Body of pancreas (tissue), 4 donors: Measurements from ENCODE around the gene COBLL1. TPM values are rescaled to one million over a fixed set of nuclear protein-coding genes. Genes with fewer than 3 reads are reported as not detected.

Experiments used
- ATAC-seq: fragments of 150-250 bp; one replicate; pipeline ENCODE4 v1.9.1; 2016
- DNase-seq, 4 donors: peaks; one replicate each; pipeline ENCODE4 v3.0.0-alpha.2; 2019
- H3K27ac ChIP-seq, 4 donors: fragments of 200-600 bp; sonication (generic); 1 replicate in 3 of 4; 2 replicates in 1 of 4; pipeline versions ENCODE4 v1.5.1 to v1.6.1; 2016 to 2019; ENCODE audit warnings: mild to moderate bottlenecking in 1 of 4, mixed read lengths in 1 of 4, moderate library complexity in 1 of 4
- H3K27me3 ChIP-seq, 2 donors: fragments of 200-600 bp; sonication (generic); one replicate each; pipeline ENCODE4 v1.6.0; 2016; ENCODE audit warnings: mild to moderate bottlenecking in 1 of 2
- H3K36me3 ChIP-seq, 2 donors: fragments of 200-600 bp; sonication (generic); replicated peaks in 1 of 2; 2 replicates each; pipeline ENCODE4 v1.5.1; 2016; ENCODE audit warnings: low read depth in 2 of 2; ENCODE audit not compliant: insufficient read depth in 1 of 2
- H3K4me1 ChIP-seq: fragments of 200-600 bp; sonication (generic); one replicate; pipeline ENCODE4 v1.6.0; 2016
- H3K4me3 ChIP-seq, 2 donors: fragments of 200-600 bp; sonication (generic); 1 replicate in 1 of 2; 2 replicates in 1 of 2; pipeline ENCODE4 v1.5.1; 2016 to 2019
- H3K9me3 ChIP-seq, 3 donors: fragments of 200-600 bp; sonication (generic); 1 replicate in 2 of 3; 2 replicates in 1 of 3; pipeline ENCODE4 v1.5.1; 2016
- CTCF ChIP-seq, 7 experiments: fragments of 450-650 bp in 4 of 7; fragments of 200-600 bp in 3 of 7; sonication (generic) in 3 of 7; IDR thresholded peaks; one replicate each; pipeline ENCODE4 v1.5.1; 2016 to 2019; ENCODE audit warnings: antibody characterized with exemption in 7 of 7
- POLR2A ChIP-seq, 3 donors: fragments of 450-650 bp; IDR thresholded peaks; one replicate each; pipeline ENCODE4 v1.6.1; 2016; ENCODE audit warnings: antibody characterized with exemption in 3 of 3, mild to moderate bottlenecking in 2 of 3
- WGBS, 2 donors: methylation state at CpG; one replicate each; pipeline ENCODE4 v1.1.5; 2017; 5-methylcytosine and 5-hydroxymethylcytosine counted together
- intact Hi-C: fragments of 100-400 bp; cut with DNase I; formaldehyde crosslinking; loops from one replicate; pipeline ENCODE4 v1.15.1; 2023
- total RNA-seq, 2 donors: library from RNA; depleted of rRNA; stranded (reverse); fragments of >200 nt; gene quantifications; one replicate each; pipeline ENCODE4 v1.1.0, GENCODE V29; 2016

COBLL1 gene
- total RNA-seq, 2 donors from 2014 or later: 104 to 140 TPM

GRCh38 chr2:164688896-164689419, 152.7 kb downstream of the COBLL1 start:
- no peaks in the 10 kb centered on the region for H3K27me3 ChIP-seq
- no peak overlapping the region for H3K27ac ChIP-seq
- no peak for ATAC-seq
- H3K36me3 ChIP-seq: peaks cover 11% of the 10 kb centered on the region in 2 donors
- peaks cover 10% of the 10 kb centered on the region for H3K4me1 ChIP-seq
- WGBS, 2 donors: 45 to 58% methylated on average over 1 of the region's 1 CpG
- DNase-seq: no peak
- H3K4me3 ChIP-seq: no peak overlapping the region
- no peaks in the 10 kb centered on the region for H3K9me3 ChIP-seq
- intact Hi-C loops: no loop called here
- TF ChIP-seq CTCF (IDR thresholded peaks at IDR 0.05) (no peak), POLR2A (IDR thresholded peaks at IDR 0.05) (no peak)

GRCh38 chr2:164681009-164681408, 160.6 kb downstream of the COBLL1 start:
- TF ChIP-seq CTCF (IDR thresholded peaks at IDR 0.05): no peak
- TF ChIP-seq POLR2A (IDR thresholded peaks at IDR 0.05): no peak
- Histone ChIP-seq H3K27ac (no peak overlapping the region), H3K4me1 (no peaks in the 10 kb centered on the region), H3K36me3 (no peaks in the 10 kb centered on the region), H3K4me3 (no peak overlapping the region), H3K9me3 (no peaks in the 10 kb centered on the region), H3K27me3 (no peaks in the 10 kb centered on the region)
- 92 to 94% methylated on average over 1 of the region's 1 CpG for WGBS, 2 donors
- intact Hi-C loops: no loop called here
- ATAC-seq (no peak), DNase-seq (no peak)

- Histone ChIP-seq H3K36me3 (no peaks in the 10 kb centered on the region), H3K4me1 (no peaks in the 10 kb centered on the region), H3K27me3 (no peaks in the 10 kb centered on the region), H3K27ac (no peak overlapping the region), H3K4me3 (no peak overlapping the region), H3K9me3 (no peaks in the 10 kb centered on the region)
- ATAC-seq: no peak
- 92 to 95% methylated on average over 4 of the region's 4 CpGs for WGBS, 2 donors
- no peak for DNase-seq
- intact Hi-C loops: no loop called here
- TF ChIP-seq POLR2A (IDR thresholded peaks at IDR 0.05) (no peak), CTCF (IDR thresholded peaks at IDR 0.05) (no peak)
Observed at GRCh38 chr2:164678631-164679149, 162.9 kb downstream of the COBLL1 start.

GRCh38 chr2:164677733-164678132, 163.9 kb downstream of the COBLL1 start:
- H3K9me3 ChIP-seq: no peaks in the 10 kb centered on the region
- TF ChIP-seq CTCF (IDR thresholded peaks at IDR 0.05) (no peak), POLR2A (IDR thresholded peaks at IDR 0.05) (no peak)
- H3K27ac ChIP-seq: no peak overlapping the region
- no peak for DNase-seq
- ATAC-seq: no peak
- intact Hi-C loops: no loop called here
- 85 to 94% methylated on average over 1 of the region's 1 CpG for WGBS, 2 donors
- no peaks in the 10 kb centered on the region for H3K27me3 ChIP-seq
- no peak overlapping the region for H3K4me3 ChIP-seq
- no peaks in the 10 kb centered on the region for H3K4me1 ChIP-seq
- no peaks in the 10 kb centered on the region for H3K36me3 ChIP-seq

- H3K27me3 ChIP-seq: no peaks in the 10 kb centered on the region
- H3K4me3 ChIP-seq: no peak overlapping the region
- no peak for ATAC-seq
- TF ChIP-seq CTCF (IDR thresholded peaks at IDR 0.05) (no peak), POLR2A (IDR thresholded peaks at IDR 0.05) (no peak)
- H3K27ac ChIP-seq: no peak overlapping the region
- 91 to 97% methylated on average over 1 of the region's 1 CpG for WGBS, 2 donors
- no peaks in the 10 kb centered on the region for H3K9me3 ChIP-seq
- DNase-seq: no peak
- no peaks in the 10 kb centered on the region for H3K4me1 ChIP-seq
- H3K36me3 ChIP-seq: no peaks in the 10 kb centered on the region
- intact Hi-C loops: no loop called here
Observed at GRCh38 chr2:164677271-164677670, 164.4 kb downstream of the COBLL1 start.
